Measurements from ENCODE around the gene TEP1.

- no peak for TF ChIP-seq CTCF (IDR thresholded peaks at IDR 0.05)
- TF ChIP-seq ZFX (IDR thresholded peaks at IDR 0.05; ENCODE audit: borderline replicate concordance): no peak
Observed at GRCh38 chr14:20427231-20428009, 14.1 kb upstream of the TEP1 start.
